Right lobe of liver (tissue), 6 donors: ENCODE data around the gene SIN3A. TPM values are rescaled to one million over a fixed set of nuclear protein-coding genes. Genes with fewer than 3 reads are reported as not detected.
"Not testable (repeated sequence)": the region's sequence is repeated elsewhere in the genome, so short reads cannot be mapped to it uniquely, and the experiment has no call there.

Experiments
- ATAC-seq, 4 donors: fragments of 200-7000 bp; cut with Tn5 transposase; one replicate each; pipeline ENCODE4 v1.9.1; 2020; ENCODE audit warnings: mild to moderate bottlenecking in 4 of 4, moderate library complexity in 4 of 4
- DNase-seq, 3 donors: peaks; one replicate each; pipeline ENCODE4 v3.0.0-alpha.2; 2020
- H3K27ac ChIP-seq, 3 donors: fragments of 200-600 bp; one replicate each; pipeline ENCODE4 v1.8.0; 2022
- H3K27me3 ChIP-seq, 2 donors: fragments of 200-600 bp; one replicate each; pipeline ENCODE4 v1.8.0; 2022
- H3K36me3 ChIP-seq, 4 donors: fragments of 200-600 bp; sonication (generic) in 1 of 4; one replicate each; pipeline versions ENCODE4 v1.5.1 to v1.8.0; 2017 to 2022; ENCODE audit warnings: control low read depth in 1 of 4
- H3K4me1 ChIP-seq, 4 donors: fragments of 200-600 bp; sonication (generic) in 1 of 4; one replicate each; pipeline versions ENCODE4 v1.5.1 to v1.8.0; 2017 to 2022; ENCODE audit warnings: control low read depth in 1 of 4
- H3K4me3 ChIP-seq, 3 donors: fragments of 200-600 bp; one replicate each; pipeline ENCODE4 v1.8.0; 2022
- H3K9me3 ChIP-seq, 4 donors: fragments of 200-600 bp; sonication (generic) in 1 of 4; one replicate each; pipeline versions ENCODE4 v1.5.1 to v1.8.0; 2017 to 2022; ENCODE audit warnings: control low read depth in 1 of 4
- POLR2A ChIP-seq: fragments of 450-650 bp; IDR thresholded peaks from one replicate; pipeline ENCODE4 v1.6.1; 2017; ENCODE audit warnings: antibody characterized with exemption, mild to moderate bottlenecking
- WGBS: methylation state at CpG from one replicate; pipeline ENCODE4 v1.1.6; 2018; ENCODE audit warnings: low coverage, low lambda C conversion rate; ENCODE audit not compliant: insufficient coverage; ENCODE audit errors: missing lambda C conversion rate; 5-methylcytosine and 5-hydroxymethylcytosine counted together
- intact Hi-C, 2 donors: fragments of 100-400 bp; cut with DNase I; formaldehyde crosslinking; loops; one replicate each; pipeline versions ENCODE4 v1.11.2 to v1.14.1; 2022
- long read RNA-seq: library from polyadenylated mRNA; unstranded; transcript quantifications from one replicate; pipeline ENCODE4 v2.0.0, GENCODE V29; 2019
- total RNA-seq, 6 experiments: library from RNA; depleted of rRNA in 2 of 6; stranded (reverse); fragments of >200 nt in 2 of 6; fragmentation: NEBNext Ultra II Directional in 3 of 6; extraction: Animal tissue kit (Norgen Biotek cat#: 25700) in 3 of 6; gene quantifications; one replicate each; pipeline versions ENCODE4 v1.1.0 to v1.2.4, GENCODE V29; 2016 to 2023
- TF ChIP-seq, protein P1 (sequence below), 4 donors: fragments of 200-600 bp in 3 of 4; fragments of 450-650 bp in 1 of 4; IDR thresholded peaks; one replicate each; pipeline versions ENCODE4 v1.5.1 to v1.8.0; 2016 to 2022; ENCODE audit warnings: antibody characterized with exemption in 4 of 4, mild to moderate bottlenecking in 2 of 4
- donor health status: DM: no; HTN: yes; CAD: no.
- donor health status: DM: no; HTN: no; CAD: no.
- donor health status: DM: no; HTN: no; CAD: no.
- donor health status: DM: no; HTN: yes; CAD: no.
- donor health status: DM: no; HTN: yes; CAD: no.

Gene SIN3A
- total RNA-seq, result 10 to 100 TPM in 5 of 6 experiments, 1 to 10 TPM in 1; 10.0 to 21.6 (median 20.5) TPM
- long read RNA-seq, partial matches to known transcripts, result 0 of 1 reads
- long read RNA-seq, other reads (novel, unspliced or antisense), result 1 of 1 reads

DNA sequence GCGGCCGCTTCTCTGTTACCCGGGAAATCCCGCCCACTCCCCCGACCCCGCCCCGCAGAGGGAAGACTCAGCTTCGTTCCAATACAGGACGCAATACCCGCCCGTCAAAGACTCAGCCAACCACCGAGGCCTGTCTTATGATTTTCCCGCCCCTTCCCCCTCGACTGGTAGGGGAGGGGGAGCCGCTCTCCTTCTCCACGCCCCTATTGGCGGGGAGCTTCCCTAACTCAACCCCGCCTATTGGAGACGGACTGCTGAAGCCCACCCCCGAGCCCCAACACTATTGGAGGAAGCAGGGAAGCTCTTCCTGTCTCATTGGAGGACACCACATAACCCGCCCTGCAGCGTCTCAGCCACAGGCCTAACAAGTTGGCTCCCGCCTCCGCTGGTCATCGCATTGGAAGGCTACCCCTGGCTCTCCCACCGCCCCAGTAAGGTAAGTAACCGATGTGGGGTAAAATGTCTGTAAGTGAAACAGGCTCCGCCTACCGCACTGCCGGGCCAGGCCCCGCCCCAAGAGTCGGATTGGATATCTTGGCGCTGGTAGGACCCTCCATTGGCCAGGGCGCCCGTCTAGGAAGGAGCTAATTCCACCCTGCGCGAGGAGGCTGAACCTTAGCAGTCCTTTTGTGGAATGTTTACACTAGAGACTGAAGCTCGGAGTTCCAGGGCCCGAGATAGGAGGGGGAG is at the start of gene SIN3A:
TSS of gene SIN3A (minus strand) at position 17 of the 690 bp plus-strand sequence. CDS start 21,315 bp downstream, outside the sequence.
- ATAC-seq (peak; percentile 49 to 74 (median 59)), DNase-seq (peak; percentile 99 to 100 (median 99))
- Histone ChIP-seq H3K36me3 (no peaks in the 10 kb centered on the region), H3K9me3 (no peaks in the 10 kb centered on the region), H3K27ac (peak within 1 kb of the TSS; percentile 83 to 85 (median 84)), H3K27me3 (no peaks in the 10 kb centered on the region), H3K4me1 (peaks cover 0 to 27% (median 8%) of the 10 kb centered on the region in 4 donors), H3K4me3 (peak within 1 kb of the TSS; percentile 65 to 78 (median 69))
- TF ChIP-seq, protein P1, sequence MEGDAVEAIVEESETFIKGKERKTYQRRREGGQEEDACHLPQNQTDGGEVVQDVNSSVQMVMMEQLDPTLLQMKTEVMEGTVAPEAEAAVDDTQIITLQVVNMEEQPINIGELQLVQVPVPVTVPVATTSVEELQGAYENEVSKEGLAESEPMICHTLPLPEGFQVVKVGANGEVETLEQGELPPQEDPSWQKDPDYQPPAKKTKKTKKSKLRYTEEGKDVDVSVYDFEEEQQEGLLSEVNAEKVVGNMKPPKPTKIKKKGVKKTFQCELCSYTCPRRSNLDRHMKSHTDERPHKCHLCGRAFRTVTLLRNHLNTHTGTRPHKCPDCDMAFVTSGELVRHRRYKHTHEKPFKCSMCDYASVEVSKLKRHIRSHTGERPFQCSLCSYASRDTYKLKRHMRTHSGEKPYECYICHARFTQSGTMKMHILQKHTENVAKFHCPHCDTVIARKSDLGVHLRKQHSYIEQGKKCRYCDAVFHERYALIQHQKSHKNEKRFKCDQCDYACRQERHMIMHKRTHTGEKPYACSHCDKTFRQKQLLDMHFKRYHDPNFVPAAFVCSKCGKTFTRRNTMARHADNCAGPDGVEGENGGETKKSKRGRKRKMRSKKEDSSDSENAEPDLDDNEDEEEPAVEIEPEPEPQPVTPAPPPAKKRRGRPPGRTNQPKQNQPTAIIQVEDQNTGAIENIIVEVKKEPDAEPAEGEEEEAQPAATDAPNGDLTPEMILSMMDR (IDR thresholded peaks at IDR 0.05), result no peak
- no peak for TF ChIP-seq POLR2A
- WGBS, result under 1% methylated on average over 32 of the region's 39 CpGs
- intact Hi-C loops, result no loop called here

DNA sequence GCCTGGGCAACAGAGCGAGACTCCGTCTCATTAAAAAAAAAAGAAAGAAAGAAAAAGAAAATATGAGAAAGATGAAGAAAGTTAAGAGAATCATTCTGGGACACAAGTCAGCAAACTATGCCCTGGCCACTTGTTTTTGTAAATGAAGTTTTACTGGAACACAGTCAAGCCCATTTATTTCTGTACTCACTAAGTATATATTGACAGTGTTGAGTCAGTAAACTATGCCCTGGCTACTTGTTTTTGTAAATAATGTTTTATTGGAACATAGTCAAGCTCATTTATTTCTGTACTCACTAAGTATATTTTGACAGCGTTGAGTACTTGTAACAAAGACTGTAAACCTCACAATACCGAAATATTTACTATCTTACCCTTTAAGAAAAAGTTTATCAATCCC is 42.2 kb upstream of the SIN3A start:
- 35% methylated on average over 4 of the region's 4 CpGs for WGBS
- Histone ChIP-seq H3K4me1 (peaks cover 0 to 10% (median 0%) of the 10 kb centered on the region in 4 donors), H3K27me3 (no peaks in the 10 kb centered on the region), H3K9me3 (no peaks in the 10 kb centered on the region), H3K4me3 (peak overlapping the region in 1 of 3 donors; percentile 10), H3K27ac (peak overlapping the region; percentile 39 to 79 (median 44)), H3K36me3 (peaks cover 0 to 6% (median 0%) of the 10 kb centered on the region in 4 donors)
- intact Hi-C loops, result no loop called here
- DNase-seq (no peak), ATAC-seq (peak; percentile 88 to 92 (median 90))
- TF ChIP-seq, protein P1 (IDR thresholded peaks at IDR 0.05), result no peak
- no peak for TF ChIP-seq POLR2A

DNA sequence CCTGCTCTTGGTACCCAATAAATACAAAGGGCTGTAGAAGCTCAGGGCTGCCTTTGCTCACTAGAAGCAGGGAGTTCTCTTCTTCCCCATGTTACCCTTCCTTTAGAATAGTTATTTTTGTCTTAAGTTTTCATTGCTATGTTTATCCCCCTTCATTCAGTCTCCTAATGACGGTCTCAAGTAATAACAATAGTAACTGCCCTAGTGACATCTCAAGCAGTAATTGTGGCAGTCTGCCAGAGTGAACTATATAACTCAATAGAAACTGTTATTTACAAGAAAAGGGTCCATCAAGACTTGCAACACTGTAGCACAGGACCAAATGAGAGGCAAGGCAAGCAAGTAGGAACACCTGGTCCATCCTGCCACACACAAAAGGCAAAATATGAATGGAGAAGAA is 32.5 kb upstream of the SIN3A start:
- H3K27me3 ChIP-seq, result no peaks in the 10 kb centered on the region
- TF ChIP-seq, protein P1 (IDR thresholded peaks at IDR 0.05), result no peak
- TF ChIP-seq POLR2A, result no peak
- H3K27ac ChIP-seq, result no peak overlapping the region

DNA sequence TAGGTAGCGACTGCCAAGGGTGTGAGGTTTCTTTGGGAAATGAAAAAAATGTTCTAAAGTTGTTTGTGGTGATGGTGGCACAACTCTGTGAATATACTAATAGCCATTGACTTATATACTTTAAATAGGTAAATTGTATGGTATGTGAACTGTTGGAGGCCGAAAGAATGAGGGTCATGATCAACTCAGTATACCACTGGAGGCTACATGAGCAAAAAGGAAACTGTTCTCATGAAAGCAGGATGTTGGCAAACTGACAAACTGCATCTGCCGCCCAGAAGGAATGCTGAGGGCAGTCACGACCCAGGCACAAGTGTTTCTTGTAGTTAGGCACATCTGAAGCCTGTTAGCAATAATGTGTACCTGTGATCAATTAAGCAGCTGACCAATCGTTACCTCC is 32.1 kb upstream of the SIN3A start:
- H3K9me3 ChIP-seq, H3K4me3 ChIP-seq, intact Hi-C loops, H3K27ac ChIP-seq, H3K27me3 ChIP-seq, H3K4me1 ChIP-seq, DNase-seq, ATAC-seq: not testable (repeated sequence)
- H3K36me3 ChIP-seq, result peaks cover 0 to 11% (median under 1%) of the 10 kb centered on the region in 4 donors
- 75% methylated on average over 5 of the region's 5 CpGs for WGBS

More for the DNA sequence above, 32.5 kb upstream of the SIN3A start:
- intact Hi-C loops, result no loop called here
- Histone ChIP-seq H3K9me3 (no peaks in the 10 kb centered on the region), H3K4me1 (no peaks in the 10 kb centered on the region), H3K4me3 (no peak overlapping the region), H3K36me3 (peaks cover 0 to 7% (median 0%) of the 10 kb centered on the region in 4 donors)
- WGBS, result 71% methylated on average over 1 of the region's 1 CpG
- ATAC-seq (no peak), DNase-seq (no peak)

DNA sequence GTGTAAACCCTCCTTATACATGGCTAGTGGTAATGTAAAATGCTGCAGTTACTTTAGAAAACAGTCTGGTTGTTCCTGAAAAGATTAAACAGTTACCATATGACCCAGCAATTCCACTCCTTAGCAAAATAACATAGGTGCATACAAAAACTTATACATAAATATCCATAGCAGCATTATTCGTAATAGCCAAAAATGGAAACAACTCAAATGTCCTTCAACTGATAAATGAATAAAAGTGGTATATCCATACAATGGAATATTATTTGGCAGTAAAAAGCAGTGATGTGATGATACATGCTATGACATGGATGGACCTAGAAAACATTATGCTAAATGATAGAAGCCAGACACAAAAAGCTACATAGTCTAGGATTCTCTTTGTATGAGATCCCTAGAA is 31.6 kb upstream of the SIN3A start:
- WGBS, result 100% methylated on average over 1 of the region's 1 CpG
- H3K27me3 ChIP-seq, result no peaks in the 10 kb centered on the region
- no peaks in the 10 kb centered on the region for H3K4me1 ChIP-seq
- no peaks in the 10 kb centered on the region for H3K9me3 ChIP-seq
- peaks cover 0 to 12% (median 2%) of the 10 kb centered on the region in 4 donors for H3K36me3 ChIP-seq
- ATAC-seq (no peak), DNase-seq (no peak)
- TF ChIP-seq, protein P1 (IDR thresholded peaks at IDR 0.05), result no peak
- no peak for TF ChIP-seq POLR2A
- H3K27ac ChIP-seq, result no peak overlapping the region
- no peak overlapping the region for H3K4me3 ChIP-seq
- intact Hi-C loops, result no loop called here

DNA sequence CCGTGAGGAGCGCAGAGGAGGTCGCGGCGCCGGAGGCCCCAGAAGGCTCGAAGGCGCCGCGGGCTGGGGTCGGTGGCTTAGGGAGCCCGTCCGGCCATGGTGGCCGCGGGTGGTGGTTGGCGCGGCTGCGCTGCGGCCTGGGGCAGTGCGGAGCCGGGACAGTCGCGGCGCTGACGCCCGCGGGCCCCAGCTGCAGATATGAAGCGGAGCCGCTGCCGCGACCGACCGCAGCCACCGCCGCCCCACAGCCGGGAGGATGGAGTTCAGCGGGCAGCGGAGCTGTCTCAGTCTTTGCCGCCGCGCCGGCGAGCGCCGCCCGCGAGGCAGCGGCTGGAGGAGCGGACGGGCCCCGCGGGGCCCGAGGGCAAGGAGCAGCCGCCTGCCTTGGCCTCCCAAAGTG is 29.0 kb upstream of the SIN3A start:
- intact Hi-C loops, DNase-seq: not testable (repeated sequence)
- no CpG with 5 or more reads among the region's 54 CpGs for WGBS

More for the DNA sequence above, 29.0 kb upstream of the SIN3A start:
- not testable (repeated sequence) for ATAC-seq, H3K4me1 ChIP-seq, H3K27me3 ChIP-seq, H3K9me3 ChIP-seq, H3K4me3 ChIP-seq, H3K27ac ChIP-seq
- H3K36me3 ChIP-seq, result peaks cover 0 to 12% (median 5%) of the 10 kb centered on the region in 4 donors
